ENCODE data around the gene CGN.

The CGN gene

GRCh38 chr1:151479462-151479861 lies 31.7 kb upstream of the CGN start:
- no peaks in the 10 kb centered on the region for H3K9me3 ChIP-seq (ENCODE audit: control insufficient read depth, low read depth, low read length)
- no peaks in the 10 kb centered on the region for H3K36me3 ChIP-seq (ENCODE audit: control insufficient read depth, low read depth, low read length)
- H3K27ac ChIP-seq (ENCODE audit: low read length), result no peak overlapping the region
- no peaks in the 10 kb centered on the region for H3K27me3 ChIP-seq (ENCODE audit: control insufficient read depth, insufficient read depth, low read length)
- H3K9ac ChIP-seq (ENCODE audit: low read length), result no peak overlapping the region
- H3K4me3 ChIP-seq (ENCODE audit: low read length), result no peak overlapping the region
- H3K4me1 ChIP-seq (ENCODE audit: control insufficient read depth, low read depth, low read length), result no peaks in the 10 kb centered on the region

DNA sequence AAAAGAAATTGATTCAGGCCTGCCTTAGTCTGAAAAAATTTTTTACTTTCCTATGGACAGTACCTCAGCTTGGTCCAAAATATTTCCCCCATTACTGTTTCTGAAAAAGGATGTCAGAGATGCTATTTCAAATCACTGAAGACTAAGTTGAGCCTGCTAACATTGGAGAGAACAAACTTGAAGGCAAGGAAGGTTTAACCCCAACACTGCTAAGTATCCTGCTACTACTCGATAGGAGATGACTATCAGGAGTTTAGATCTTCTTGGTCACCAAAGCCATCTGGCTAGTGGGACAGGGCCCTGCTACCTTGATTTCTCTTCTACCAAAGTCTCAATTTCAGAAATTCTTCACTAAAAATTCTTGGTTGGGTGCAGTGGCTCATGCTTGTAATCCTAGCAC lies 29.2 kb upstream of the CGN start:
- Histone ChIP-seq H3K27me3 (ENCODE audit: control insufficient read depth, insufficient read depth, low read length) (no peaks in the 10 kb centered on the region), H3K4me3 (ENCODE audit: low read length) (no peak overlapping the region), H3K4me1 (ENCODE audit: control insufficient read depth, low read depth, low read length) (no peaks in the 10 kb centered on the region), H3K9me3 (ENCODE audit: control insufficient read depth, low read depth, low read length) (no peaks in the 10 kb centered on the region), H3K9ac (ENCODE audit: low read length) (no peak overlapping the region), H3K27ac (ENCODE audit: low read length) (no peak overlapping the region), H3K36me3 (ENCODE audit: control insufficient read depth, low read depth, low read length) (no peaks in the 10 kb centered on the region)

DNA sequence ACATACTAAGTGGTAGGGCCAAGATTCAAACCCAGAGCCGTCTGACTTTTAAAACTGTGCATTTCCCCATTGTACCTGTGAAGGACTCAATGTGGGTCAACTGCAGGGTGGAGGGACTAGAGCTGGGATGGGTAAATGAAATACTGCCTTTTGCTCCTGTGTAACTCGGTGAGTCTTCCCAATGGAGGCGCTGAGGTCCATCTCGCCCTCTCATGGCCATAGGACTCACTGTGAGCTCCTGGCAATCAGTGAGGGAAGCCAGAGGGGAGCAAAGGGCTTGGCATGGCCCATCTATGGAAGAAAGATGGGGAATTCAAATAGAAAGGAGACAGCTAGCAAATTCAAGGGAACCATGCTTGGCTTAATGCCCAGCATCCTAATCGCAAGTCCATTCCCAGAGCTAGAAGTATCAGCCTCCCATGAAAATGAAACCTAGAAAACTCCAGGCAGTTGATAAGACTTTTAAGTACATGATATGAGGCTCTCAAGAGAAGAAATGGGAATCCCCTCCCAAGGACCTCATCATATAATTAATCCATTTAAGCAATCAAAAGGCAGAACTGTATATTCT lies 25.4 kb upstream of the CGN start:
- Histone ChIP-seq H3K36me3 (ENCODE audit: control insufficient read depth, low read depth, low read length) (no peaks in the 10 kb centered on the region), H3K9ac (ENCODE audit: low read length) (no peak overlapping the region), H3K27ac (ENCODE audit: low read length) (no peak overlapping the region), H3K27me3 (ENCODE audit: control insufficient read depth, insufficient read depth, low read length) (no peaks in the 10 kb centered on the region), H3K4me3 (ENCODE audit: low read length) (no peak overlapping the region), H3K4me1 (ENCODE audit: control insufficient read depth, low read depth, low read length) (no peaks in the 10 kb centered on the region), H3K9me3 (ENCODE audit: control insufficient read depth, low read depth, low read length) (no peaks in the 10 kb centered on the region)

GRCh38 chr1:151486557-151486956 lies 24.6 kb upstream of the CGN start:
- Histone ChIP-seq H3K27me3 (ENCODE audit: control insufficient read depth, insufficient read depth, low read length) (no peaks in the 10 kb centered on the region), H3K27ac (ENCODE audit: low read length) (no peak overlapping the region)

GRCh38 chr1:151491641-151492040 lies 19.5 kb upstream of the CGN start:
- no peaks in the 10 kb centered on the region for H3K4me1 ChIP-seq (ENCODE audit: control insufficient read depth, low read depth, low read length)

More at GRCh38 chr1:151486557-151486956, 24.6 kb upstream of the CGN start:
- Histone ChIP-seq H3K9me3 (ENCODE audit: control insufficient read depth, low read depth, low read length) (no peaks in the 10 kb centered on the region), H3K4me3 (ENCODE audit: low read length) (no peak overlapping the region), H3K9ac (ENCODE audit: low read length) (no peak overlapping the region), H3K4me1 (ENCODE audit: control insufficient read depth, low read depth, low read length) (no peaks in the 10 kb centered on the region), H3K36me3 (ENCODE audit: control insufficient read depth, low read depth, low read length) (no peaks in the 10 kb centered on the region)

DNA sequence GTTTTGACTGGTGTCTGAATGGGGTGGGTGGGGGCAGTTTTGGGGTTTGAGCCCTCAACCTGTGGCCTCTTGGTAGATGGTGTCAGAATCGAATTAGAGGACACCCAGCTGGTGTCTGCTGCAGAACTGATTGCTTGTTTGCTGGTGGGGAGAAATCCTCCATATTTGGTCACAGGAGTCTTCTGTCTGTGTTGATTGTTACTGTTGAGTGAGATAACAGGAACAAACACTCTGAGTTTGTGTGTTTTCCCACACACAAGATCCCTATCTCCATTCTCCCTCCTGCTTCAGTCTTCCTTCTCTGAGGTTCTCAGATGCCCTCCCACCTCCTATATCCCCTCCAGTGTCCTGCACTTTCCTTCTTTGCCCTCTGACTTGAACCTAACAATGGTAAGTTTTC lies 19.1 kb upstream of the CGN start:
- Histone ChIP-seq H3K27ac (ENCODE audit: low read length) (no peak overlapping the region), H3K4me1 (ENCODE audit: control insufficient read depth, low read depth, low read length) (no peaks in the 10 kb centered on the region), H3K36me3 (ENCODE audit: control insufficient read depth, low read depth, low read length) (no peaks in the 10 kb centered on the region), H3K27me3 (ENCODE audit: control insufficient read depth, insufficient read depth, low read length) (no peaks in the 10 kb centered on the region), H3K9ac (ENCODE audit: low read length) (no peak overlapping the region), H3K4me3 (ENCODE audit: low read length) (no peak overlapping the region), H3K9me3 (ENCODE audit: control insufficient read depth, low read depth, low read length) (no peaks in the 10 kb centered on the region)

More at GRCh38 chr1:151491641-151492040, 19.5 kb upstream of the CGN start:
- no peaks in the 10 kb centered on the region for H3K9me3 ChIP-seq (ENCODE audit: control insufficient read depth, low read depth, low read length)
- H3K36me3 ChIP-seq (ENCODE audit: control insufficient read depth, low read depth, low read length), result no peaks in the 10 kb centered on the region
- no peaks in the 10 kb centered on the region for H3K27me3 ChIP-seq (ENCODE audit: control insufficient read depth, insufficient read depth, low read length)
- H3K4me3 ChIP-seq (ENCODE audit: low read length), result no peak overlapping the region
- no peak overlapping the region for H3K9ac ChIP-seq (ENCODE audit: low read length)
- no peak overlapping the region for H3K27ac ChIP-seq (ENCODE audit: low read length)

DNA sequence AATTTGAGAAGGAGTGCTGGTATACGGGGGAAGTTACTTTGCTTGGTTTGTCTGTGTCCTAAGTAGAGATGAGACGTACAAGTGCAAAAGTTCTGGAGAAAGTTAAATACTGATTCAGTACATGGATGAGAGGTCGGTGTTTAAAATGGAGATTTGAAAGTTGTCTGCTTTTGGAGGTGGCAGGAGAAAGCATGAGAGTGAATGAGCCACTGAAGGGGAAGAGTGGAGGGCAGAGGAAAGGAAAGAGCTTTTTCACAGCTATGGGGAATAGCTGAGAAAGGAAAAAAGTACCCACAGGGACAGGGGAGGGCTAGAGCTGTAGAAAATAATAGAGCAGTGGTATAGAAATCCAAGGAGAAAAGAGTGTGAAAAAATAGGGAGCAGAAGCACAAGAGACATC lies 18.1 kb upstream of the CGN start:
- Histone ChIP-seq H3K27me3 (ENCODE audit: control insufficient read depth, insufficient read depth, low read length) (no peaks in the 10 kb centered on the region), H3K36me3 (ENCODE audit: control insufficient read depth, low read depth, low read length) (no peaks in the 10 kb centered on the region), H3K27ac (ENCODE audit: low read length) (no peak overlapping the region), H3K9me3 (ENCODE audit: control insufficient read depth, low read depth, low read length) (no peaks in the 10 kb centered on the region), H3K4me1 (ENCODE audit: control insufficient read depth, low read depth, low read length) (no peaks in the 10 kb centered on the region), H3K4me3 (ENCODE audit: low read length) (no peak overlapping the region), H3K9ac (ENCODE audit: low read length) (no peak overlapping the region)

GRCh38 chr1:151494741-151495281 lies 16.4 kb upstream of the CGN start:
- H3K9me3 ChIP-seq (ENCODE audit: control insufficient read depth, low read depth, low read length), result no peaks in the 10 kb centered on the region
- no peak overlapping the region for H3K9ac ChIP-seq (ENCODE audit: low read length)
- H3K27me3 ChIP-seq (ENCODE audit: control insufficient read depth, insufficient read depth, low read length), result no peaks in the 10 kb centered on the region
- no peaks in the 10 kb centered on the region for H3K36me3 ChIP-seq (ENCODE audit: control insufficient read depth, low read depth, low read length)
- H3K4me3 ChIP-seq (ENCODE audit: low read length), result no peak overlapping the region
- no peak overlapping the region for H3K27ac ChIP-seq (ENCODE audit: low read length)
- no peaks in the 10 kb centered on the region for H3K4me1 ChIP-seq (ENCODE audit: control insufficient read depth, low read depth, low read length)

DNA sequence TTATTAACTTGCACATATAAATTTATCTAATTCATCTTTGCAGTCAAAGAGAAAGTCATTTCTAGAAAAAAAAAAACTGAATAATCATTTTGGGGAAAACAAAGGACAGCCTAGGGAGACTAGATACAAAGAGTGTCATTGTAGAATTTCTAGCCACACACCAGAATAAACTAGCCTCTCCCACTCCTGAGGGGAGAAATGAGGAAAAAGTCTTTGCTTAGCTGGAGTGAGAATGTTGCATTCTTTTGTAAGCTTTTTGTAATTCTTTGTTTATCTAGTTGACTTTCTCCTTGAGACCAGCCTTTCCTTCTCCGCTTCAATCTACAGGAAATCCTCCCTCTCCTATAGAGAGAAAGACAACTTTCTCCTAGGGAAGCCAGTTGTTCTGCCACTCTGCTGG lies 15.9 kb upstream of the CGN start:
- no peak overlapping the region for H3K4me3 ChIP-seq (ENCODE audit: low read length)
- no peak overlapping the region for H3K27ac ChIP-seq (ENCODE audit: low read length)
- H3K4me1 ChIP-seq (ENCODE audit: control insufficient read depth, low read depth, low read length), result no peaks in the 10 kb centered on the region
- no peaks in the 10 kb centered on the region for H3K36me3 ChIP-seq (ENCODE audit: control insufficient read depth, low read depth, low read length)
- no peak overlapping the region for H3K9ac ChIP-seq (ENCODE audit: low read length)
- no peaks in the 10 kb centered on the region for H3K27me3 ChIP-seq (ENCODE audit: control insufficient read depth, insufficient read depth, low read length)
- no peaks in the 10 kb centered on the region for H3K9me3 ChIP-seq (ENCODE audit: control insufficient read depth, low read depth, low read length)

DNA sequence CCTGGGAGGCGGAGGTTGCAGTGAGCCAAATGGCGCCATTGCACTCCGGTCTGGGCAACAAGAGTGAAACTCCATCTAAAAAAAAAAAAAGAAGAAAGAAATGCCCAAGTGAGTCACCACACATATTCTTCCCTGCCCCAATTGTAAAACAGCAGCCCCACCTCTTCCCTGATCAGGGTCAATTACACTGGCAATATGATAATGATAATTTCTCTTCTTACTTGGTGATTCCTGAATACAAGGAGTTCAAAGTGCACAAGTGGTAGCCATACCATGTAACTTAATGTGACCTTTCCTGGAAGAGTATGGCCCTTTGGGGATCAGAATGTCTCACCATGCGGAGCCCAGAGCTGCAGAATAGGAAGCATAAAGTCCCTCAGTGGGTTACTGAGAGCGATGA lies 11.8 kb upstream of the CGN start:
- Histone ChIP-seq H3K4me3 (ENCODE audit: low read length) (no peak overlapping the region), H3K27ac (ENCODE audit: low read length) (no peak overlapping the region), H3K4me1 (ENCODE audit: control insufficient read depth, low read depth, low read length) (no peaks in the 10 kb centered on the region)

GRCh38 chr1:151499930-151500329 lies 11.3 kb upstream of the CGN start:
- no peak overlapping the region for H3K27ac ChIP-seq (ENCODE audit: low read length)
- H3K9ac ChIP-seq (ENCODE audit: low read length), result no peak overlapping the region
- H3K27me3 ChIP-seq (ENCODE audit: control insufficient read depth, insufficient read depth, low read length), result no peaks in the 10 kb centered on the region
- H3K9me3 ChIP-seq (ENCODE audit: control insufficient read depth, low read depth, low read length), result no peaks in the 10 kb centered on the region
- no peak overlapping the region for H3K4me3 ChIP-seq (ENCODE audit: low read length)
- no peaks in the 10 kb centered on the region for H3K36me3 ChIP-seq (ENCODE audit: control insufficient read depth, low read depth, low read length)
- no peaks in the 10 kb centered on the region for H3K4me1 ChIP-seq (ENCODE audit: control insufficient read depth, low read depth, low read length)

More for the DNA sequence above, 11.8 kb upstream of the CGN start:
- no peaks in the 10 kb centered on the region for H3K27me3 ChIP-seq (ENCODE audit: control insufficient read depth, insufficient read depth, low read length)
- H3K9me3 ChIP-seq (ENCODE audit: control insufficient read depth, low read depth, low read length), result no peaks in the 10 kb centered on the region
- H3K9ac ChIP-seq (ENCODE audit: low read length), result no peak overlapping the region
- no peaks in the 10 kb centered on the region for H3K36me3 ChIP-seq (ENCODE audit: control insufficient read depth, low read depth, low read length)

GRCh38 chr1:151501474-151501873 lies 9.7 kb upstream of the CGN start:
- H3K4me3 ChIP-seq (ENCODE audit: low read length), result no peak overlapping the region
- no peak overlapping the region for H3K9ac ChIP-seq (ENCODE audit: low read length)
- no peak overlapping the region for H3K27ac ChIP-seq (ENCODE audit: low read length)
- H3K4me1 ChIP-seq (ENCODE audit: control insufficient read depth, low read depth, low read length), result no peaks in the 10 kb centered on the region
- no peaks in the 10 kb centered on the region for H3K27me3 ChIP-seq (ENCODE audit: control insufficient read depth, insufficient read depth, low read length)
- no peaks in the 10 kb centered on the region for H3K9me3 ChIP-seq (ENCODE audit: control insufficient read depth, low read depth, low read length)
- no peaks in the 10 kb centered on the region for H3K36me3 ChIP-seq (ENCODE audit: control insufficient read depth, low read depth, low read length)

Data from iPS-18a (cell line).